Right lobe of liver (tissue), 4 donors: ENCODE results near the gene ASB7.

Source experiments
- POLR2A ChIP-seq: fragments of 450-650 bp; IDR thresholded peaks from one replicate; pipeline ENCODE4 v1.6.1; 2017; ENCODE audit warnings: antibody characterized with exemption, mild to moderate bottlenecking
- TF ChIP-seq, protein P1 (sequence below), 4 donors: fragments of 200-600 bp in 3 of 4; fragments of 450-650 bp in 1 of 4; IDR thresholded peaks; one replicate each; pipeline versions ENCODE4 v1.5.1 to v1.8.0; 2016 to 2022; ENCODE audit warnings: antibody characterized with exemption in 4 of 4, mild to moderate bottlenecking in 2 of 4
- donor health status: DM: no; HTN: no; CAD: no.
- donor health status: DM: no; HTN: no; CAD: no.
- donor health status: DM: no; HTN: yes; CAD: no.

DNA sequence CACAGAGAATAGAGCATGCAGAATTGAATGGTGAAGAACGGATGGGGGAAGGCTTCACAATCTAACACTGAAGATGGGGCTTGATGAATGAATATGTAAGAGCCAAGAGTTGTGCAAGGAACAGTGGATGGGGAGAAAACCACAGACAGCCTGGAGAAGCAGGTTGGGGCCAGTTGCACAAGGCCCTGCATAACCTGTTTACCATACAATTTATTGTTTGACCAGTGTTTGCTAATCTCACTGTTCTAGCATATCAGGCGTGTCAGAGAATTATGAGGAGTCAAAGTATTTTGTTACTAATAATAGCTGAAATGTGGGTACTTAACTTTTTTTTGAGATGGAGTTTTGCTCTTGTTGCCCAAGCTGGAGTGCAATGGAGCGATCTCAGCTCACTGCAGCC is 36.8 kb upstream of the ASB7 start:
- TF ChIP-seq, protein P1, sequence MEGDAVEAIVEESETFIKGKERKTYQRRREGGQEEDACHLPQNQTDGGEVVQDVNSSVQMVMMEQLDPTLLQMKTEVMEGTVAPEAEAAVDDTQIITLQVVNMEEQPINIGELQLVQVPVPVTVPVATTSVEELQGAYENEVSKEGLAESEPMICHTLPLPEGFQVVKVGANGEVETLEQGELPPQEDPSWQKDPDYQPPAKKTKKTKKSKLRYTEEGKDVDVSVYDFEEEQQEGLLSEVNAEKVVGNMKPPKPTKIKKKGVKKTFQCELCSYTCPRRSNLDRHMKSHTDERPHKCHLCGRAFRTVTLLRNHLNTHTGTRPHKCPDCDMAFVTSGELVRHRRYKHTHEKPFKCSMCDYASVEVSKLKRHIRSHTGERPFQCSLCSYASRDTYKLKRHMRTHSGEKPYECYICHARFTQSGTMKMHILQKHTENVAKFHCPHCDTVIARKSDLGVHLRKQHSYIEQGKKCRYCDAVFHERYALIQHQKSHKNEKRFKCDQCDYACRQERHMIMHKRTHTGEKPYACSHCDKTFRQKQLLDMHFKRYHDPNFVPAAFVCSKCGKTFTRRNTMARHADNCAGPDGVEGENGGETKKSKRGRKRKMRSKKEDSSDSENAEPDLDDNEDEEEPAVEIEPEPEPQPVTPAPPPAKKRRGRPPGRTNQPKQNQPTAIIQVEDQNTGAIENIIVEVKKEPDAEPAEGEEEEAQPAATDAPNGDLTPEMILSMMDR (IDR thresholded peaks at IDR 0.05) = no peak
- TF ChIP-seq POLR2A = no peak
